ENCODE measurements around the gene SART3. TPM values are rescaled to one million over a fixed set of nuclear protein-coding genes. Genes with fewer than 3 reads are reported as not detected.

The SART3 gene
- total and polyA plus RNA-seq, 4 donors = 5.9 to 37.1 (median 23.5) TPM

DNA sequence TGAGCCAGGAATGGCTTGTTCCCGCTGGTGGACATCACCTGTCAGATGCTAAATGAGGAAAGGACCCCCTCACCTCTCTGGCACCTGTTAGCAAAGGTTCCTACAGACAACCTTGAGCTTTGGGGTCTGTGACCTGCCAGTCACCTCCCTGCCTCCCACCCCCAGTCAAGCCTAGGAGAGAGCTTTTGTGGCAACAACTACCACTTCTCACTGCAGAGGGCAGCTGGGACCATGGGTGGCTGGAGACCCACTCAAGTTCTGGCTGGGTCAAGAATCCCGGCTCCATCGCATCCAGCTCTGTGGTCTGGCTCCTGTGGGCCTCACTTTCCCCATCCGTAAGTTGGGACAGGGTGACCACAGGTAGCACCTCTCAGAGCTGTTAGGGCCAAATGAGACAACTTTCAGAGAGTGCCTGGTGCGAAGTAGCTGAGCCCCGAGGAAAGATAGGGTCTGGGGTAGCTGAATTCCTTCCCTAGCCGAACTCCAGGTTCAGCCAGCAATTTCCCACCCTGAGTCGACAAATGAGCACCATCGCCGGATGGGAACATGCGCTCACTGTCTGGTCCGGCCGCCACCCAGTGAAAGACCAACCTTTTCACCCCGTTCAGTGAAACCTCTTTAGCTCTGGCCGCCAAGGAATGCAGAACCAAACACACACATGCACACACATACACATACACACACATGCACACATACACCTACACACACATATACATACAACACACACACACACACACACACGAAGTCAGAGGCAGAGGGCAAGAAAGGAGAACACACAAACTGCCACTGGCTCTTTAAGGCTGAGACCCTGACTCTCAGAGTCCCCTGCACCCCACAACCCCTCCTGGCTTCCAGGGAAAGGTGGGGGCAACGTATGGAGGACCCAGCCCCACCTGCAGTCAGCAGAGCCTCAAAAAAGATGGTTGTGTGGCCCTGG, 35.0 kb upstream of the SART3 start:
- H3K36me3 ChIP-seq (ENCODE audit: control insufficient read depth in 4 of 4, insufficient read depth in 3 of 4, low read depth in 1 of 4, low read length in 3 of 4) = no peaks in the 10 kb centered on the region
- H3K4me3 ChIP-seq (ENCODE audit: low read depth in 1 of 3, low read length in 3 of 3) = no peak overlapping the region
- H3K9me3 ChIP-seq (ENCODE audit: control insufficient read depth in 4 of 4, low read length in 3 of 4) = no peaks in the 10 kb centered on the region
- no peak for DNase-seq (ENCODE audit: low spot score)
- no peak overlapping the region for H3K27ac ChIP-seq (ENCODE audit: low read depth in 1 of 2, low read length in 2 of 2)
- TF ChIP-seq REST (IDR thresholded peaks at IDR 0.05) (no peak), NR2F2 (IDR thresholded peaks at IDR 0.05) (no peak), YY1 (IDR thresholded peaks at IDR 0.05) (no peak), SP1 (IDR thresholded peaks at IDR 0.05) (no peak)
- no peak overlapping the region for H3K9ac ChIP-seq (ENCODE audit: low read depth in 1 of 2, low read length in 2 of 2)
- H3K27me3 ChIP-seq (ENCODE audit: control insufficient read depth in 4 of 4, insufficient read depth in 4 of 4, low read length in 3 of 4) = no peaks in the 10 kb centered on the region
- WGBS = 85% methylated on average over 17 of the region's 17 CpGs
- H3K4me1 ChIP-seq (ENCODE audit: control insufficient read depth in 4 of 4, insufficient read depth in 4 of 4, low read length in 3 of 4) = no peaks in the 10 kb centered on the region

GRCh38 chr12:108594960-108595710, 34.2 kb upstream of the SART3 start:
- no peak overlapping the region for H3K9ac ChIP-seq (ENCODE audit: low read depth in 1 of 2, low read length in 2 of 2)
- H3K4me3 ChIP-seq (ENCODE audit: low read depth in 1 of 3, low read length in 3 of 3) = no peak overlapping the region
- TF ChIP-seq, protein P1, sequence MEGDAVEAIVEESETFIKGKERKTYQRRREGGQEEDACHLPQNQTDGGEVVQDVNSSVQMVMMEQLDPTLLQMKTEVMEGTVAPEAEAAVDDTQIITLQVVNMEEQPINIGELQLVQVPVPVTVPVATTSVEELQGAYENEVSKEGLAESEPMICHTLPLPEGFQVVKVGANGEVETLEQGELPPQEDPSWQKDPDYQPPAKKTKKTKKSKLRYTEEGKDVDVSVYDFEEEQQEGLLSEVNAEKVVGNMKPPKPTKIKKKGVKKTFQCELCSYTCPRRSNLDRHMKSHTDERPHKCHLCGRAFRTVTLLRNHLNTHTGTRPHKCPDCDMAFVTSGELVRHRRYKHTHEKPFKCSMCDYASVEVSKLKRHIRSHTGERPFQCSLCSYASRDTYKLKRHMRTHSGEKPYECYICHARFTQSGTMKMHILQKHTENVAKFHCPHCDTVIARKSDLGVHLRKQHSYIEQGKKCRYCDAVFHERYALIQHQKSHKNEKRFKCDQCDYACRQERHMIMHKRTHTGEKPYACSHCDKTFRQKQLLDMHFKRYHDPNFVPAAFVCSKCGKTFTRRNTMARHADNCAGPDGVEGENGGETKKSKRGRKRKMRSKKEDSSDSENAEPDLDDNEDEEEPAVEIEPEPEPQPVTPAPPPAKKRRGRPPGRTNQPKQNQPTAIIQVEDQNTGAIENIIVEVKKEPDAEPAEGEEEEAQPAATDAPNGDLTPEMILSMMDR (IDR thresholded peaks at IDR 0.05; ENCODE audit: low read depth, low read length, missing input control) = no peak
- TF ChIP-seq RAD21 (IDR thresholded peaks at IDR 0.05) (no peak), EGR1 (IDR thresholded peaks at IDR 0.05; ENCODE audit: low read depth in 2 of 2) (no peak), JUND (IDR thresholded peaks at IDR 0.05) (no peak), FOXA2 (IDR thresholded peaks at IDR 0.05) (no peak), NR2F2 (IDR thresholded peaks at IDR 0.05) (no peak), REST (IDR thresholded peaks at IDR 0.05) (no peak), HNF4A (conservative IDR thresholded peaks at IDR 0.05) (no peak), SP1 (IDR thresholded peaks at IDR 0.05) (no peak), FOXA1 (IDR thresholded peaks at IDR 0.05) (no peak), HNF4G (IDR thresholded peaks at IDR 0.05) (no peak), MAX (IDR thresholded peaks at IDR 0.05) (no peak)
- TF ChIP-seq, protein P2, sequence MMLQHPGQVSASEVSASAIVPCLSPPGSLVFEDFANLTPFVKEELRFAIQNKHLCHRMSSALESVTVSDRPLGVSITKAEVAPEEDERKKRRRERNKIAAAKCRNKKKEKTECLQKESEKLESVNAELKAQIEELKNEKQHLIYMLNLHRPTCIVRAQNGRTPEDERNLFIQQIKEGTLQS (IDR thresholded peaks at IDR 0.05) = no peak
- H3K4me1 ChIP-seq (ENCODE audit: control insufficient read depth in 4 of 4, insufficient read depth in 4 of 4, low read length in 3 of 4) = no peaks in the 10 kb centered on the region
- H3K36me3 ChIP-seq (ENCODE audit: control insufficient read depth in 4 of 4, insufficient read depth in 3 of 4, low read depth in 1 of 4, low read length in 3 of 4) = no peaks in the 10 kb centered on the region
- no peak overlapping the region for H3K27ac ChIP-seq (ENCODE audit: low read depth in 1 of 2, low read length in 2 of 2)
- WGBS = 98% methylated on average over 7 of the region's 7 CpGs
- H3K9me3 ChIP-seq (ENCODE audit: control insufficient read depth in 4 of 4, low read length in 3 of 4) = no peaks in the 10 kb centered on the region
- no peaks in the 10 kb centered on the region for H3K27me3 ChIP-seq (ENCODE audit: control insufficient read depth in 4 of 4, insufficient read depth in 4 of 4, low read length in 3 of 4)
- no peak for DNase-seq (ENCODE audit: low spot score)

Data from liver (tissue), 9 donors.